Subcutaneous adipose tissue (tissue), 4 donors: Measurements from ENCODE around the gene URB1. TPM values are rescaled to one million over a fixed set of nuclear protein-coding genes. Genes with fewer than 3 reads are reported as not detected.

ENCODE experiments used
- total RNA-seq, 4 donors: library from RNA; depleted of rRNA; stranded (reverse); fragments of >200 nt; gene quantifications; one replicate each; pipeline ENCODE4 v1.1.0, GENCODE V29; 2016
- TF ChIP-seq, protein P1 (sequence below): fragments of 450-650 bp; IDR thresholded peaks from one replicate; pipeline ENCODE4 v1.5.1; 2016; ENCODE audit warnings: low read depth, mild to moderate bottlenecking, control low read depth, antibody characterized with exemption, moderate library complexity

The URB1 gene
- total RNA-seq, 4 donors from 2014 or later = 9.3 to 18.6 (median 14.2) TPM

DNA sequence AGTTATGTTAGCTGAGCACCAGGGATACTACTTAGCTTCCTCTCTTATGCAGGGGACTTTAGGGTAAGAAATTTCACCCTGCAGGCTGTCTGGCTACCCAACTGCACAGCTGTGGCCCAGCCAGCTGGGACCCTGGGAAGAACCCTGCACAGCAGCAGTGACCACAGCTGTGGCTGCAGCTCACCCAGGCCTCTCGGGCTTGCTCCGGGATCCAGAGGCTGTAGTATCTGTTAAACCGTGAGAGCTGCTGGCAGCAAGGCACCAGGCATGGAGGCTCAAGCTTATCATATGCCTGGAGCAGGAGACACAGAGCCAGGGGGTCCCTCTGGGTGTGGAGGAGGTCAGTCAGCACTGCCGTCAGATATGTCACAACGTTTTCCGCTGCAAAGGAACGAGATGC is 40.3 kb downstream of the URB1 start:
- TF ChIP-seq, protein P1, sequence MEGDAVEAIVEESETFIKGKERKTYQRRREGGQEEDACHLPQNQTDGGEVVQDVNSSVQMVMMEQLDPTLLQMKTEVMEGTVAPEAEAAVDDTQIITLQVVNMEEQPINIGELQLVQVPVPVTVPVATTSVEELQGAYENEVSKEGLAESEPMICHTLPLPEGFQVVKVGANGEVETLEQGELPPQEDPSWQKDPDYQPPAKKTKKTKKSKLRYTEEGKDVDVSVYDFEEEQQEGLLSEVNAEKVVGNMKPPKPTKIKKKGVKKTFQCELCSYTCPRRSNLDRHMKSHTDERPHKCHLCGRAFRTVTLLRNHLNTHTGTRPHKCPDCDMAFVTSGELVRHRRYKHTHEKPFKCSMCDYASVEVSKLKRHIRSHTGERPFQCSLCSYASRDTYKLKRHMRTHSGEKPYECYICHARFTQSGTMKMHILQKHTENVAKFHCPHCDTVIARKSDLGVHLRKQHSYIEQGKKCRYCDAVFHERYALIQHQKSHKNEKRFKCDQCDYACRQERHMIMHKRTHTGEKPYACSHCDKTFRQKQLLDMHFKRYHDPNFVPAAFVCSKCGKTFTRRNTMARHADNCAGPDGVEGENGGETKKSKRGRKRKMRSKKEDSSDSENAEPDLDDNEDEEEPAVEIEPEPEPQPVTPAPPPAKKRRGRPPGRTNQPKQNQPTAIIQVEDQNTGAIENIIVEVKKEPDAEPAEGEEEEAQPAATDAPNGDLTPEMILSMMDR = no peak

DNA sequence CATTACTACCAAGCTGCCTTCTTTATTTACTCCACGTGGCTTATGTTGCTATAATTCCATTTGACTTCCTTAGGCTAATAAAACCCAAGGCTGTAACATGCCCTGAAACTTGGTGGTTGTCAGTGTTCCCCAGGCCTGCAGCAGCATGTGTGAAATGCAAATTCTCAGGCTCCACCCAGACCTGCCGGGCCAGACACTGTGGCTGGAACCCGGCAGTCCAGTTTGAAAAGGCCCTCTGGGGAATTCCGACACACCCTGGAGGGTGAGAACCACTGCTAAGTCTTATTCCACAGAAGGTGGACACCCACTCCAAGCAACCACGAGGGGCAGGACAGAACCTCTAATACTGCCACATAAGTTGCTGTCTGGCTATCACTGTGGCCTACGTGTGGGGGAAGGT is 41.4 kb downstream of the URB1 start:
- TF ChIP-seq, protein P1 = no peak

DNA sequence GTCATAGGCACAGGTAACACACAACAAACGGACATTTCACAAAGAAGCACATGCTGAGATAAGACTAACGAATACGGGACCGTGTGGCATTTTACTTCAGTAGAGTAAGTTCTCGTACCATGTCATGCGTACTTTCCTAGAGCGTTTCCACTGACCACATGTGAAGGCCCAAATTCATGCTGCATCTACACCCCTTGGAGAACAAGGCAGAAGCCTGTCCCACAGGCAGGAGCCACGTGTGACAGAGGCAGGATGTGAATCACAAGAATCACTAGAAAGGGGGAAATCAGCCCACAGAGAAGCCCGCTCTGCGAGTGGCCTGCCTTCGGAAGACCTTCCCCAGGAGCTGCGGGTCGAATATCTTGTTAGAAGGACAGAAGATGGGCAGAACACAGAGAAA is 41.8 kb downstream of the URB1 start:
- TF ChIP-seq, protein P1 = no peak

DNA sequence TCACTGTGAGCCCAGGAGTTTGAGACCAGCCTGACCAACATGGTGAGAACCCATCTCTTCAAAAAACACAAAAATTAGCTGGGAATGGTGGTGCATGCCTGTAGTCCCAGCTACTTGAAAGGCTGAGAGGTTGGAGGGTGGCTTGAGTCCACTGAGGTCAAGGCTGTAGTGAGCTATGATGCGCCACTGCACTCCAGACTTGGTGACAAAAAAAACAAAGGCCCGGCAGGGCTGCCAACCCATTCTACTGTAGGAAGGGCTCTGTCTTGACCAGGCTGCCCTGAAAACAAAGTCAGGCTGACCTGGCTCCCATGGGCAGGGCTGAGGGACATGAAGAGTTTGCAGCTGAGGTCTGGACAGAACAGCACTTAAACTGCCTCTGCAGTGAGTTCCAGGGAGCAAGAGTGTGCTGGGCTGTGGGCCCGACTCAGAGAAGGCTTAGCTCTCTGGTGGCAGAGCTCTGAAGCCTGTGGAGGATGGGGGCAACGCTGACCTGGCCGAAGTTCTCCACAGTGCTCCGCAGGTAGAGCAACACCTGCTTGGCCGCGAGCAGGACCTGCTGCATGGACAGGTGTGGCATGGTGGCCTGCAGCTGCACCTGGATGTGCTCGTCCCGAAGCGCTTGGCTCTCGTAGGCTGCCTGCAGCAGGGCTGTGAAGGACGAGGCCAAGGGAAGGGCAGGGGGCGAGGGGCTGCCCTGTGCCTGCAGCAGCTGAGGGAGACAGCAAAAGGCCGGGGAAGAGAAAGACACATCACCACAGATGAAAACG is 42.4 kb downstream of the URB1 start:
- TF ChIP-seq, protein P1 = no peak

DNA sequence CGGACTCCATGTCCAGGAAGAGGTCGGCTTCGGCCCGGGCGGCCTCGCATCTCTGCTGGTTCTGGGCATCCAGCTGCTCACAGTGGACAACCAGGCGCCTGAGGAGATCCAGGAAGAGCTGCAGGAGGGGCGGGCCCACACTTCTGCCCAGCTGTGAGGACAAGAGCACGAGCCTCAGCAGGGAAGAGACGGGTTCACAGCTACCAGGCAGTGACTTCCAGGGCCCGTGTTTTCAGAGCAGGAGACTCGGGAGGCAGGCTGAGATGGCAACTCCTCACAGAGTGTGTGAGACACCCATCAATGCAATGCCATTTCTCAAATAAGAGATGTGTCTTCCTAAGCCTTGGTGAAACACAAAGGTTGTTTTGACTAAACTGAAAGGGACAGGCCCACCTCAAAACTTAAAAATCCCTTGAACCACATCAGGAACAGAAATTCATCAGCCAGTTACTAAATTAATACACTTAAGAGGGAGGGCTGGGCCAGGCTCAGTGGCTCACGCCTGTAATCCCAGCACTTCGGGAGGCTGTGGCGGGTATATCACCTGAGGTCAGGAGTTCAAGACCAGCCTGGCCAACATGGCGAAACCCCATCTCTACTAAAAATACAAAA is 43.4 kb downstream of the URB1 start:
- TF ChIP-seq, protein P1 = no peak

DNA sequence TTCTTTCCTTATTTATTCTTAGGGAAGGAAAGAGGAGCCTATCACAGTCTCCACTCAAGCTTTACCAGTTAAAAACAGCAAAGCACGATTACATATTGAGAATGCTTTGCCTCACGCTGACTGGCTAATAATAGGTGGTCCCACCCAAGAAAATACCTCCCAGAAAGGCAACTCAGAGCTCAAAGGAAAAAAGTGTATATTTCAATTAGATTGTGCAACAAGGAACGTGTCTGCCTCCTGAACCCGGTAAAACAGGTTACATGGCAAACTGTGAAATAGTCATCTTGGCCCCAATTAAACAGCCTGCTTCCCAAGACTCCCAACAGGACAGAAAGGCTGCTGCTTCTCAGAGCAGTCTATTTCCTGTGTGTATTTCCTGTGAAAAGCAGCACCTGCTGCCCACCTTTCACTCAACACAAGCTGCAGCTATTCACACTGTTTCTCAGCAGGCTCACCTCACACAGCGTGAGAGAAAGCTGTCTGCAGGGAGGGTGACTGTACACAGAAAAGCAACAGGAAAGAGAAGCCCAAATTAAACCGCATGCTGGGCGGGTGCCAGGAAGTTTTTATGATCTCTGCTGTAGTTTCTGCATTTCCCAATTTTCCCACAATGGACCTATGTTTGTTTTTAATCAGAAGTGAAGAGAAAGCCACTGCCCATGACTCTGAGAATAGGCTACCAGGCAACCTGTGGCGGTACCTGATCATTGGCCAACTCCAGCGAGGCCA is 44.0 kb downstream of the URB1 start:
- TF ChIP-seq, protein P1 = no peak

DNA sequence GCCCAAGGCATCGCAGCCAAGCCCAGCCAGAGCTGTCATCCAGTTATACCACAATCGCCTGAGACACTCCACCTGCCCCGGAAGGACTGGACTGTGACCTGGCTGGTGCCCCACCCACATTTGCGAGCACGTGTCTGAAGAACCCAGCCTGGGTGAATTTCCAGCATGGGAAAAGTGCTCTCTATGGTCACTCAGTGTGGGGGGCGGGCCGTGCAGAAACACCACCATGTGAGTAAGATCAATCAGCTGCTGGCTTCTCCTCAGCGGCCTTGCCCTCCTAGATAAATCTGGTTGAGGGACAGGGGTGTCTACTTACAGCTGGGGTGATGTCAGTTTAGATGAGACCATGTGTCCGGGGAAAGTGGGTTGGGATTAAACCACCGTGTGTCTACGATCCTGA is 44.8 kb downstream of the URB1 start:
- TF ChIP-seq, protein P1 = no peak
